Caco-2 (cell line): ENCODE measurements around the gene PUM1. TPM values are rescaled to one million over a fixed set of nuclear protein-coding genes. Genes with fewer than 3 reads are reported as not detected.

Experiments used
- BruUV-seq: library from RNA; stranded (reverse); fragments of 400-500 nt; replicated peaks from 2 replicates; lab custom pipeline; 2021; lab: Mats Ljungman, UMichigan
- CTCF ChIA-PET: fragments of 300-600 bp; sonication (Branson Sonifier 250); formaldehyde crosslinking; loops from one replicate; lab custom pipeline; 2022; ENCODE audit warnings: antibody characterized with exemption; lab: Charles Lee
- POLR2A ChIA-PET: fragments of 300-600 bp; sonication (Branson Sonifier 250); formaldehyde crosslinking; loops from one replicate; lab custom pipeline; 2022; ENCODE audit warnings: antibody characterized with exemption; lab: Charles Lee
- DNase-seq, 2 experiments: peaks; one replicate each; pipeline versions ENCODE4 v3.0.0 to v3.0.0-alpha.2; 2020 to 2022
- H3K27me3 ChIP-seq: replicated peaks from 2 replicates; pipeline ENCODE4 v1.6.0; 2011; ENCODE audit warnings: low read length; ENCODE audit not compliant: control insufficient read depth, insufficient read depth
- H3K36me3 ChIP-seq: 2 replicates; pipeline ENCODE4 v1.5.1; 2011; ENCODE audit warnings: low read length; ENCODE audit not compliant: control insufficient read depth, insufficient read depth
- H3K4me1 ChIP-seq: fragments of 250-450 bp; sonication (Bioruptor Pico); 2 replicates; pipeline ENCODE4 v1.5.1; 2020; ENCODE audit warnings: mild to moderate bottlenecking
- H3K4me3 ChIP-seq: 2 replicates; pipeline ENCODE4 v1.5.1; 2011; ENCODE audit warnings: low read depth, mild to moderate bottlenecking, control low read depth, low read length
- H3K9me3 ChIP-seq: fragments of 250-450 bp; sonication (Bioruptor Pico); 2 replicates; pipeline ENCODE4 v1.5.1; 2020; ENCODE audit warnings: mild to moderate bottlenecking, moderate library complexity
- H3K27ac Mint-ChIP-seq: one replicate; pipeline ENCODE4 v1.8.0; 2022; ENCODE audit warnings: mixed read lengths; ENCODE audit not compliant: unreplicated experiment
- H3K27me3 Mint-ChIP-seq: one replicate; pipeline ENCODE4 v1.8.0; 2022; ENCODE audit warnings: mixed read lengths; ENCODE audit not compliant: insufficient read depth, unreplicated experiment
- H3K36me3 Mint-ChIP-seq: one replicate; pipeline ENCODE4 v1.8.0; 2022; ENCODE audit warnings: mild to moderate bottlenecking, mixed read lengths; ENCODE audit not compliant: insufficient read depth, unreplicated experiment
- H3K4me1 Mint-ChIP-seq: one replicate; pipeline ENCODE4 v1.8.0; 2022; ENCODE audit warnings: low read depth, mixed read lengths; ENCODE audit not compliant: unreplicated experiment
- H3K4me3 Mint-ChIP-seq: one replicate; pipeline ENCODE4 v1.8.0; 2022; ENCODE audit warnings: mild to moderate bottlenecking, moderate library complexity, mixed read lengths; ENCODE audit not compliant: unreplicated experiment
- H3K9me3 Mint-ChIP-seq: one replicate; pipeline ENCODE4 v1.8.0; 2022; ENCODE audit warnings: mixed read lengths; ENCODE audit not compliant: unreplicated experiment
- CTCF ChIP-seq, 2 experiments: fragments of 200-600 bp in 1 of 2; IDR thresholded peaks; 1 replicate in 1 of 2; 2 replicates in 1 of 2; pipeline versions ENCODE4 v1.5.1 to v1.8.0; 2011 to 2022; ENCODE audit warnings: antibody characterized with exemption in 1 of 2, control low read depth in 1 of 2, inconsistent platforms in 1 of 2, low read depth in 1 of 2, low read length in 1 of 2, mild to moderate bottlenecking in 1 of 2, moderate library complexity in 1 of 2; ENCODE audit not compliant: insufficient read depth in 1 of 2, severe bottlenecking in 1 of 2, unreplicated experiment in 1 of 2
- intact Hi-C: fragments of 100-400 bp; cut with micrococcal nuclease; formaldehyde crosslinking; loops from one replicate; pipeline ENCODE4 v1.10.0; 2022; ENCODE audit not compliant: unreplicated experiment
- total RNA-seq: library from RNA; stranded (reverse); gene quantifications from 2 replicates; pipeline ENCODE4 v1.2.3, GENCODE V29; 2022

PUM1 gene
- total RNA-seq, 1 experiment from 2014 or later: 93.7 TPM

- Histone ChIP-seq H3K4me3 (no peak overlapping the region), H3K36me3 (no peaks in the 10 kb centered on the region; the same call in 1 of the 2 replicates), H3K27me3 (no peaks in the 10 kb centered on the region), H3K4me1 (peaks cover 13% of the 10 kb centered on the region), H3K9me3 (no peaks in the 10 kb centered on the region)
- no peak for TF ChIP-seq CTCF (IDR thresholded peaks at IDR 0.05; ENCODE audit: insufficient read depth in 1 of 2, low read depth in 1 of 2, low read length in 1 of 2, severe bottlenecking in 1 of 2, unreplicated experiment in 1 of 2)
- intact Hi-C loops: no loop called here
- ChIA-PET CTCF (no interaction called here), POLR2A (no interaction called here)
- Mint-ChIP-seq H3K4me3 (no peak overlapping the region), H3K4me1 (peaks cover 12% of the 10 kb centered on the region), H3K27me3 (no peaks in the 10 kb centered on the region), H3K9me3 (no peaks in the 10 kb centered on the region), H3K27ac (no peak overlapping the region), H3K36me3 (peaks cover 45% of the 10 kb centered on the region)
- no peak for DNase-seq
- BruUV-seq: no TSS peak
These were observed 43.3 kb downstream of the PUM1 start for GRCh38 chr1:31022259-31022658.

GRCh38 chr1:31020007-31020790, 45.3 kb downstream of the PUM1 start:
- no peak for TF ChIP-seq CTCF (IDR thresholded peaks at IDR 0.05; ENCODE audit: insufficient read depth in 1 of 2, low read depth in 1 of 2, low read length in 1 of 2, severe bottlenecking in 1 of 2, unreplicated experiment in 1 of 2)
- Mint-ChIP-seq H3K36me3 (peaks cover 33% of the 10 kb centered on the region), H3K27me3 (no peaks in the 10 kb centered on the region), H3K4me1 (peaks cover 17% of the 10 kb centered on the region), H3K4me3 (no peak overlapping the region), H3K27ac (no peak overlapping the region), H3K9me3 (no peaks in the 10 kb centered on the region)
- ChIA-PET POLR2A (no interaction called here), CTCF (interaction anchor here (1.2 kb wide), 1 partner anchor 11 kb away, joined by 3 read pairs; no protein-coding TSS in a partner anchor)
- Histone ChIP-seq H3K36me3 (no peaks in the 10 kb centered on the region; the same call in 1 of the 2 replicates), H3K9me3 (no peaks in the 10 kb centered on the region), H3K4me1 (peaks cover 11% of the 10 kb centered on the region), H3K27me3 (no peaks in the 10 kb centered on the region), H3K4me3 (no peak overlapping the region)
- BruUV-seq: no TSS peak
- no peak for DNase-seq
- intact Hi-C loops: no loop called here

- no peaks in the 10 kb centered on the region for H3K27me3 Mint-ChIP-seq
These were observed 46.1 kb downstream of the PUM1 start for GRCh38 chr1:31019401-31019800.

More at GRCh38 chr1:31019401-31019800, 46.1 kb downstream of the PUM1 start:
- H3K27ac Mint-ChIP-seq: no peak overlapping the region
- peaks cover 17% of the 10 kb centered on the region for H3K4me1 Mint-ChIP-seq
- BruUV-seq: no TSS peak
- H3K27me3 ChIP-seq: no peaks in the 10 kb centered on the region
- no peak for DNase-seq
- H3K4me3 ChIP-seq: no peak overlapping the region
- no peaks in the 10 kb centered on the region for H3K9me3 ChIP-seq
- intact Hi-C loops: no loop called here
- TF ChIP-seq CTCF (IDR thresholded peaks at IDR 0.05; ENCODE audit: insufficient read depth in 1 of 2, low read depth in 1 of 2, low read length in 1 of 2, severe bottlenecking in 1 of 2, unreplicated experiment in 1 of 2): no peak
- no peak overlapping the region for H3K4me3 Mint-ChIP-seq
- CTCF ChIA-PET: no interaction called here
- H3K36me3 Mint-ChIP-seq: peaks cover 29% of the 10 kb centered on the region
- POLR2A ChIA-PET: no interaction called here
- H3K36me3 ChIP-seq: no peaks in the 10 kb centered on the region; the same call in 1 of the 2 replicates
- no peaks in the 10 kb centered on the region for H3K9me3 Mint-ChIP-seq
- H3K4me1 ChIP-seq: 0 out of 2 replicates have a peak, but pooled peaks cover 4% of the 10 kb centered on the region
